GM19035 (cell line): ENCODE measurements around the gene UBE2Q2.

Experiments used
- ATAC-seq: cut with Tn5 transposase; IDR thresholded peaks from one replicate; pipeline ENCODE4 v1.9.1; 2021; ENCODE audit not compliant: unreplicated experiment

UBE2Q2 gene

DNA sequence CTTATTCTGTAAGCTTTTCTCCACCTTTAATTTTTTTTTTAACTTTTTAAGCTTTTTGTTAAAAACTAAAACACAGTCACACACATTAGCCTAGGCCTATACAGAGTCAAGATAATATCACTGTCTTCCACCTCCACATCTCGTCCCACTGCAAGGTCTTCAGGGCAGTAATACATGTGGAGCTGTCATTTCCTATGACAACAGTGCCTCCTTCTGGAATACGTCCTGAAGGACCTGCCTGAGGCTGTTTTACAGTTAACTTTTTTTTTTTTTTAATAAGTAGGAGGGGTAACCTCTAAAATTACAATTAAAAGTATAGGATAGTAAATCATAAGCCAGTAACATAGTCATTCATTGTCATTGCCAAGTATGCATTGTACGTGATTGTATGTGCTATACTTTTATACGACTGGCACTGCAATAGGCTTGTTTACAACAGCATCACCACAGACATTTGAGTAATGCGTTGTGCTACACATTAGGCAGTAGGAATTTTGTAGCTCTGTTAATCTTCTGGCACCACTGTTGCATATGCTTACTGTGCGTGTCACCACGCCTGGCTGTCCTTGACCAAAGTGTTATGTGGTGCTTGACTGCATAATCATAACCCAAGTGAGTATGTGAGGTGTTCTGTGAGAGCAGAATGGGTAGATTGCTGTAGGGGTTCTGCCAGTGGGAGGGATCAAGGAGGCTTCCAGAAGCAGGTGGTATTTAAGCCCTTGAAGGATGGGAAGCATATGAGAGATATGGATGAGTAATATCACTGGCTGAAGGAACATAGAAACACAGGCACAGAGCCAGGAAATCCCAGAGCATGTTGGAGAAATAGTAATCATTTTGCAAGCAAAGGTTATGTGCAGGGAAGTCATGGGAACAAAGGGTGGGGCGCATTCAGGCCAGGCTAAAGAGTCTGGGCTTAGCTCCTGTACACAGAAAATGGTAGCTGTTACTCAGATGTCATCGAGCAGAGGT is 78.8 kb downstream of the UBE2Q2 start:
- ATAC-seq: no peak

DNA sequence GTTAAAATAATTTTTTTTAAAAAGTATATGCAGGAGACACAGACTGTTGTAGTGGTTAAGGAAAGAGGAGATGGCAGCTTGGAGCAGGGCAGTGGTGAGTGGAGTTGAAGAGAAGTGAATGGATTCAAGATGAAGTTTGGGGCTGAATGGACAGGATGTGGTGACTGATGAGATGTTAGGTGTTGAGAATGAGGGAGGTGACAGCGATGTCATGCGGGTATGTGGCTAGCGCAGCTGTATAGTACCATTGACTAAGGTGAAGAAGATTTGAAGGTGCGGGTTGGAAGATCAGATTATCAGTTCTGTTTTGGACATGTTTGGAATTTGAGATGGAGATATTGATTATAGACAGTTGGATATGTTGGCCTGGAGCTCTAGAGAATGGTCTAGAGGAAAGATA is 80.5 kb downstream of the UBE2Q2 start:
- no peak for ATAC-seq

GRCh38 chr15:75924576-75924975 is 81.3 kb downstream of the UBE2Q2 start:
- ATAC-seq: no peak

- ATAC-seq: no peak
These were observed 82.2 kb downstream of the UBE2Q2 start for GRCh38 chr15:75925440-75925839.

DNA sequence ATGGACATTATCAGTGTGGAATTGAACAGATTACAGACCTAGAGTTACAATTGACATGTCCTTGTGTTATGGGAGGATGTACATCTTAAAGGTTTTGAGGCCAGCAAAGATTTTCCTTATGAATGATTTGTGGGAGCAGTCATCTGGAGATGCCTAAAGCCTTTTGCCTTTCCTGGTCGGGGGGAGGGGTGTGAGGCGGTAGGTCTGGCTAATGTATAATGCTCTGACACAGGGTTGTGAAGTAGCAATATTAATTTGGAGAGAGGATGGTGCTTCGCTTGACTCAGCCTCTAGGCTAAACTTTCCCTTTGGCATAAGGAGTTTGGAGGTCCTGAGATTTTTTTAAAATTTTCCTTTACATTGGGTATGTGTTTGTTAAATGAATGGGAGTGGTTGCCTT is 83.7 kb downstream of the UBE2Q2 start:
- no peak for ATAC-seq

GRCh38 chr15:75927601-75928000 is 84.4 kb downstream of the UBE2Q2 start:
- ATAC-seq: no peak

DNA sequence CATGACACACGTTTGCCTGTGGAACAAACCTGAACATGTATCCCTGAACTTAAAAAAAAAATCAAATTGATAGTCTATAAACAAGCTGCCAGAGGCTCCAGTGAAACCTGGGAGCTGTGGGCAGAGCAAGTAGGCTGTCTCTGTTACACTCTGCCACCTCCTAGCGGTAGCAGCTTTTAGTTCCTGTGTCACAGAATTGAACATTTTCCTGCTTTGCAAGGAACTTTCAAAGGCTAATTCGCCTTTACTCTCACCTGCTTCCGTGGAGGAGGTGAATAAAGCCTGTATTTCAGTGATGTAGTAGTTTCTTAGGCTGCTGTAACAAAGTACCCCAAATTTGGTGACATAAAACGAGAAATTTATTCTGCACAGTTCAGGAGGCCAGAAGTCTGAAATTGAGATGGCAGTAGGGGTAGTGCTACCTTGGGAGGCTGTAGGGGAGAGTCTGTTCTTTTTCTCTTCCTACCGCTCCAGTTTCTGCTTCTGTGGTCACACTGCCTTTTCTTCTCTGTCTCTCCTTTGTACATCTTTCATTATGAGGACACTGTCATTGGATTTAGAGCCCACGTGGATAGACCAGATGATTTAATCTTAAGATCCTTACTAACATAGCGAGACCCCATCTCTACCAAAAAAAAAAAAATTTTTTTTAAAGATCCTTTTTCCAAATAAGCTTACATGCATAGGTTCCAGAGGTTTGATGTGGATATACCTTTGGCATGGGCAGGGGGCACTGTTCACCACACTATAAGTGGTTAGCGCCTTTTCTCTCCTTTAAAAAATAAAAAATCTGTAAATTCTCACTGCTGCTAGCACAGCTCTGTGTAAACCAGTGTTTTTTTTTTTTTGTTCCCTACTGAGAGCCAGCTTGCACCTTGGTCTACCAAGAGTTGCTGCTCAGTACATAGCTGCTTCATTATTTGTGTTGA is 85.7 kb downstream of the UBE2Q2 start:
- ATAC-seq: no peak

GRCh38 chr15:75929799-75930565 is 86.7 kb downstream of the UBE2Q2 start:
- ATAC-seq: no peak

GRCh38 chr15:75930866-75931265 is 87.6 kb downstream of the UBE2Q2 start:
- ATAC-seq: no peak

- no peak for ATAC-seq
These were observed 99.2 kb downstream of the UBE2Q2 start for GRCh38 chr15:75942464-75942863.

- no peak for ATAC-seq
These were observed 100.0 kb downstream of the UBE2Q2 start for GRCh38 chr15:75943246-75943645.

- ATAC-seq: no peak
These were observed 100.5 kb downstream of the UBE2Q2 start for GRCh38 chr15:75943713-75944215.

- ATAC-seq: no peak
These were observed 102.7 kb downstream of the UBE2Q2 start for GRCh38 chr15:75945953-75946352.

DNA sequence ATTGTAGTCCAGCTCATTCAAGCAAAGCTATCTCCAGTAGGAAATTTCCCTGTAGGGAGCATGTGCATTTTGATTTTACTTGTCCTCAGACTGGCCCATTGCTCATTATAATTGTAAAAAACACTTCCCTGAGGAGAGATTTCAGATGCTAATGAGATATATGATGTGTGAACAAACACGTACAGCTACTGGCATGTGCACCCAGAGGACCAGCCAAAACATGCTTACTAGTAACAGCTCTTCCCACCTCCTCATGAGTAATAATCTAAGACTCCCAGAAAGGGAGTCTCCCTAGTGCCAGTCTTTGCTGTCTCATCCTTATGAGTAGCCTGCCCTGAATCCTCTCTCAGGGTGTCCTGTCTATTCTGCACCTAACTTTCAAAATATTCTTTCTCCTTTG is 103.8 kb downstream of the UBE2Q2 start:
- no peak for ATAC-seq

DNA sequence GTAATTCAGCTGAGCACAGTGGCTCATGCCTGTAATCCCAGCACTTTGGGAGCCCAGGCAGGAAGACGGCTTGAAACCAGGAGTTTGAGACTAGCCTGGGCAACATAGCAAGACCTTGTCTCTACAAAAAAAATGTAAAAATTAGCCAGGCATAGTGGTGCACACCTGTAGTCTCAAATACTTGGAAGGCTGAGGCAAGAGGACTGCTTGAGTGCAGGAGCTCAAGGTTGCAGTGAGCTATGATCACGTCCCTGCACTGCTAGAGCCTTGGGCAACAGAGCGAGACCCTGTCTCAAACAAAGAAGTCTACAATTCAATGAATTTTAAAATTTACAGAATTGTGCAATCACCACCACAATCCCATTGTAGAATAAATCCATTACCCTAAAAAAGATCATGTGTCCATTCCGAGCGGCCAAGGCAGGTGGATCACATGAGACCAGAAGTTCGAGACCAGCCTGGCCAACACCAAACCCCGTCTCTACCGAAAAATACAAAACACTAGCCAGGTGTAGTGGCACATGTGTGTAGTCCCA is 105.6 kb downstream of the UBE2Q2 start:
- no peak for ATAC-seq
